GM20000 (cell line): ENCODE measurements around the gene PRAMEF6.
"Not testable (repeated sequence)": the region's sequence is repeated elsewhere in the genome, so short reads cannot be mapped to it uniquely, and the experiment has no call there.

ENCODE experiments used
- DNase-seq: peaks from one replicate; pipeline ENCODE4 v3.0.0; 2012; ENCODE audit warnings: low spot score

PRAMEF6 gene

GRCh38 chr1:12947480-12947879 is at the start of gene PRAMEF6:
Gene PRAMEF6 (minus strand): TSS chr1:12947580. CDS start chr1:12942518, 5,062 bp downstream.
- not testable (repeated sequence) for DNase-seq

- DNase-seq, result not testable (repeated sequence)
Observed at GRCh38 chr1:12924368-12924767, 23.0 kb downstream of the PRAMEF6 start.

GRCh38 chr1:12921749-12922148 is 25.6 kb downstream of the PRAMEF6 start:
- DNase-seq, result not testable (repeated sequence)

GRCh38 chr1:12916310-12916709 is 31.1 kb downstream of the PRAMEF6 start, which contains the start of gene PRAMEF7:
Gene PRAMEF7 (plus strand): TSS chr1:12916610. CDS start chr1:12917693, 1,083 bp downstream.
- not testable (repeated sequence) for DNase-seq

GRCh38 chr1:12903793-12904572 is 43.4 kb downstream of the PRAMEF6 start:
- DNase-seq, result not testable (repeated sequence)

GRCh38 chr1:12899186-12899585 is 48.2 kb downstream of the PRAMEF6 start:
- DNase-seq, result not testable (repeated sequence)

GRCh38 chr1:12898170-12898569 is 49.2 kb downstream of the PRAMEF6 start, which contains the start of gene PRAMEF10:
Gene PRAMEF10 (minus strand): TSS chr1:12898270. CDS start chr1:12895847, 2,423 bp downstream.
- DNase-seq, result not testable (repeated sequence)
